Duodenal mucosa (tissue), 2 donors: ENCODE measurements around the gene SPEM2.
A peak's percentile ranks its signal among the peaks of the same experiment; 100 is the strongest.
"Not testable (repeated sequence)": the region's sequence is repeated elsewhere in the genome, so short reads cannot be mapped to it uniquely, and the experiment has no call there.

Experiments
- H3K27ac ChIP-seq: one replicate; pipeline ENCODE4 v1.7.0; 2013; ENCODE audit warnings: low read depth, low read length
- H3K27me3 ChIP-seq, 2 donors: one replicate each; pipeline ENCODE4 v1.7.0; 2013; ENCODE audit warnings: low read length in 2 of 2, control low read depth in 1 of 2; ENCODE audit not compliant: insufficient read depth in 2 of 2, control insufficient read depth in 1 of 2
- H3K36me3 ChIP-seq, 2 donors: one replicate each; pipeline ENCODE4 v1.7.0; 2013; ENCODE audit warnings: low read length in 2 of 2, control low read depth in 1 of 2; ENCODE audit not compliant: insufficient read depth in 2 of 2, control insufficient read depth in 1 of 2
- H3K4me1 ChIP-seq, 2 donors: one replicate each; pipeline ENCODE4 v1.7.0; 2013; ENCODE audit warnings: low read length in 2 of 2, control low read depth in 1 of 2; ENCODE audit not compliant: insufficient read depth in 2 of 2, control insufficient read depth in 1 of 2
- H3K4me3 ChIP-seq, 2 donors: one replicate each; pipeline ENCODE4 v1.7.0; 2013; ENCODE audit warnings: low read length in 2 of 2, low read depth in 1 of 2
- H3K9ac ChIP-seq, 2 donors: one replicate each; pipeline ENCODE4 v1.7.0; 2013; ENCODE audit warnings: low read length in 2 of 2, low read depth in 1 of 2
- H3K9me3 ChIP-seq, 2 donors: one replicate each; pipeline ENCODE4 v1.7.0; 2013; ENCODE audit warnings: low read length in 2 of 2, control low read depth in 1 of 2; ENCODE audit not compliant: control insufficient read depth in 1 of 2

The SPEM2 gene

GRCh38 chr17:7469843-7470242 is 44.4 kb downstream of the SPEM2 start:
- H3K36me3 ChIP-seq, H3K9me3 ChIP-seq, H3K27me3 ChIP-seq, H3K27ac ChIP-seq, H3K9ac ChIP-seq, H3K4me3 ChIP-seq, H3K4me1 ChIP-seq: not testable (repeated sequence)

GRCh38 chr17:7470457-7470973 is 45.1 kb downstream of the SPEM2 start:
- H3K9me3 ChIP-seq, H3K27ac ChIP-seq, H3K4me1 ChIP-seq, H3K4me3 ChIP-seq, H3K36me3 ChIP-seq, H3K27me3 ChIP-seq, H3K9ac ChIP-seq: not testable (repeated sequence)

GRCh38 chr17:7471729-7472128 is 46.3 kb downstream of the SPEM2 start:
- Histone ChIP-seq H3K27ac (no peak overlapping the region), H3K9me3 (no peaks in the 10 kb centered on the region), H3K4me3 (no peak overlapping the region), H3K9ac (no peak overlapping the region), H3K4me1 (peaks cover 2 to 16% of the 10 kb centered on the region in 2 donors), H3K36me3 (peaks cover 0 to 3% of the 10 kb centered on the region in 2 donors), H3K27me3 (no peaks in the 10 kb centered on the region)

- H3K36me3 ChIP-seq, H3K27me3 ChIP-seq, H3K9ac ChIP-seq, H3K9me3 ChIP-seq, H3K4me3 ChIP-seq, H3K27ac ChIP-seq: not testable (repeated sequence)
- peaks cover 25 to 36% of the 10 kb centered on the region in 2 donors for H3K4me1 ChIP-seq
Measured at GRCh38 chr17:7474767-7475166, 49.4 kb downstream of the SPEM2 start.

- no peaks in the 10 kb centered on the region for H3K27me3 ChIP-seq
- no peaks in the 10 kb centered on the region for H3K36me3 ChIP-seq
- H3K9ac ChIP-seq, result no peak overlapping the region
- no peaks in the 10 kb centered on the region for H3K9me3 ChIP-seq
- H3K4me3 ChIP-seq, result no peak overlapping the region
- H3K4me1 ChIP-seq, result peaks cover 31 to 37% of the 10 kb centered on the region in 2 donors
- H3K27ac ChIP-seq, result peak overlapping the region; percentile 13
Measured at GRCh38 chr17:7475764-7476422, 50.5 kb downstream of the SPEM2 start.

GRCh38 chr17:7476494-7476893 is 51.1 kb downstream of the SPEM2 start:
- no peak overlapping the region for H3K4me3 ChIP-seq
- no peak overlapping the region for H3K9ac ChIP-seq
- H3K36me3 ChIP-seq, result no peaks in the 10 kb centered on the region
- H3K9me3 ChIP-seq, result no peaks in the 10 kb centered on the region
- no peaks in the 10 kb centered on the region for H3K27me3 ChIP-seq
- no peak overlapping the region for H3K27ac ChIP-seq
- peaks cover 31 to 36% of the 10 kb centered on the region in 2 donors for H3K4me1 ChIP-seq

- H3K4me3 ChIP-seq, result peak overlapping the region; percentile 79 to 81
- peak overlapping the region in 1 of 2 donors; percentile 81 for H3K9ac ChIP-seq
- H3K27ac ChIP-seq, result peak overlapping the region; percentile 70
- H3K27me3 ChIP-seq, result no peaks in the 10 kb centered on the region
- peaks cover 31 to 36% of the 10 kb centered on the region in 2 donors for H3K4me1 ChIP-seq
- H3K9me3 ChIP-seq, result no peaks in the 10 kb centered on the region
- no peaks in the 10 kb centered on the region for H3K36me3 ChIP-seq
Measured at GRCh38 chr17:7476951-7477350, 51.5 kb downstream of the SPEM2 start.
